GM12878 (cell line): ENCODE data around the gene LDLRAD4. TPM values are rescaled to one million over a fixed set of nuclear protein-coding genes. Genes with fewer than 3 reads are reported as not detected.

ENCODE experiments used
- ATAC-seq: fragments of 200-7000 bp; cut with Tn5 transposase; 3 replicates; pipeline ENCODE4 v1.9.1; 2020; ENCODE audit warnings: mild to moderate bottlenecking, moderate library complexity
- BruUV-seq: library from RNA; stranded (reverse); fragments of 400-500 nt; replicated peaks from 2 replicates; lab custom pipeline; 2021; lab: Mats Ljungman, UMichigan
- CTCF ChIA-PET: fragments of 300-600 bp; sonication (Branson Sonifier 250); formaldehyde crosslinking; extraction: SDS; loops from one replicate; lab custom pipeline; 2021; ENCODE audit warnings: inconsistent platforms; lab: Yijun Ruan, JAX
- POLR2A ChIA-PET: fragments of 350-600 bp; formaldehyde crosslinking; extraction: SDS; loops from one replicate; lab custom pipeline; 2021; ENCODE audit warnings: inconsistent platforms; lab: Charles Lee
- RAD21 ChIA-PET: fragments of 300-600 bp; sonication (Branson Sonifier 250); formaldehyde crosslinking; loops from one replicate; lab custom pipeline; 2023; ENCODE audit warnings: antibody characterized with exemption; ENCODE audit not compliant: unreplicated experiment; lab: Charles Lee
- SMC1A ChIA-PET: fragments of 300-600 bp; sonication (Branson Sonifier 250); formaldehyde crosslinking; loops from one replicate; lab custom pipeline; 2023; ENCODE audit not compliant: unreplicated experiment, uncharacterized antibody; lab: Charles Lee
- DNase-seq: peaks from one replicate; pipeline ENCODE4 v3.0.0-alpha.2; 2011; ENCODE audit warnings: low read depth, low spot score
- FAIRE-seq: peaks from 3 replicates; lab custom pipeline; 2011; peaks lifted over from hg19 to GRCh38; lab: Jason Lieb, UNC
- H2AFZ ChIP-seq: 2 replicates; pipeline ENCODE4 v1.6.0; 2011; ENCODE audit warnings: low read depth, low read length, control low read depth; ENCODE audit not compliant: control insufficient read depth
- H3K27ac ChIP-seq: 2 replicates; pipeline ENCODE4 v1.5.1; 2011; ENCODE audit warnings: control low read depth; ENCODE audit not compliant: control insufficient read depth, insufficient read depth
- H3K27me3 ChIP-seq, 2 experiments: replicated peaks in 1 of 2; 2 replicates each; pipeline versions ENCODE4 v1.6.0 to v1.6.1; 2011; ENCODE audit warnings: low read length in 1 of 2; ENCODE audit not compliant: control insufficient read depth in 2 of 2, insufficient read depth in 2 of 2
- H3K36me3 ChIP-seq, 2 experiments: 2 replicates each; pipeline ENCODE4 v1.5.1; 2011; ENCODE audit warnings: low read length in 1 of 2; ENCODE audit not compliant: control insufficient read depth in 2 of 2, insufficient read depth in 2 of 2
- H3K4me1 ChIP-seq: 2 replicates; pipeline ENCODE4 v1.6.1; 2011; ENCODE audit warnings: mild to moderate bottlenecking, low read length, moderate library complexity, mixed read lengths; ENCODE audit not compliant: control insufficient read depth, insufficient read depth
- H3K4me2 ChIP-seq: 2 replicates; pipeline ENCODE4 v1.6.0; 2011; ENCODE audit warnings: control low read depth; ENCODE audit not compliant: control insufficient read depth, insufficient read depth
- H3K4me3 ChIP-seq: fragments of 200-600 bp; sonication (generic); 2 replicates; pipeline ENCODE4 v1.5.1; 2016
- H3K79me2 ChIP-seq: 2 replicates; pipeline ENCODE4 v1.6.0; 2011; ENCODE audit warnings: low read length; ENCODE audit not compliant: control insufficient read depth, insufficient read depth
- H3K9ac ChIP-seq: 2 replicates; pipeline ENCODE4 v1.8.0; 2011; ENCODE audit warnings: low read length, control low read depth, mixed read lengths; ENCODE audit not compliant: control insufficient read depth, insufficient read depth
- H3K9me3 ChIP-seq: replicated peaks from 3 replicates; pipeline ENCODE4 v1.5.1; 2011; ENCODE audit warnings: mild to moderate bottlenecking, low read length; ENCODE audit not compliant: control insufficient read depth, insufficient read depth
- H4K20me1 ChIP-seq: 2 replicates; pipeline ENCODE4 v1.6.0; 2011; ENCODE audit not compliant: control insufficient read depth, insufficient read depth
- CREM ChIP-seq: IDR thresholded peaks from 2 replicates; pipeline ENCODE4 v1.6.1; 2014; ENCODE audit warnings: antibody characterized with exemption, low read depth
- ETV6 ChIP-seq, 2 experiments: fragments of 450-650 bp in 1 of 2; IDR thresholded peaks in 1 of 2; conservative IDR thresholded peaks in 1 of 2; 2 replicates each; pipeline ENCODE4 v1.6.1; 2014; ENCODE audit warnings: antibody characterized with exemption in 1 of 2, borderline replicate concordance in 1 of 2, low read depth in 1 of 2, mild to moderate bottlenecking in 1 of 2, moderate library complexity in 1 of 2
- GABPA ChIP-seq: IDR thresholded peaks from 2 replicates; pipeline ENCODE4 v1.6.1; 2014; ENCODE audit warnings: antibody characterized with exemption, low read depth, mild to moderate bottlenecking, inconsistent platforms
- IKZF2 ChIP-seq, 2 experiments: fragments of 450-650 bp; IDR thresholded peaks; 2 replicates each; pipeline ENCODE4 v1.6.1; 2017; ENCODE audit warnings: mild to moderate bottlenecking in 2 of 2, moderate library complexity in 2 of 2
- JUNB ChIP-seq: IDR thresholded peaks from 2 replicates; pipeline ENCODE4 v1.6.1; 2016; ENCODE audit warnings: antibody characterized with exemption, mild to moderate bottlenecking
- MXI1 ChIP-seq: fragments of 150-350 bp; IDR thresholded peaks from 2 replicates; pipeline ENCODE4 v1.6.1; 2011; ENCODE audit warnings: low read depth, mild to moderate bottlenecking, inconsistent platforms, low read length, improper control_type of control experiment
- NR2C1 ChIP-seq: fragments of 450-650 bp; IDR thresholded peaks from 2 replicates; pipeline ENCODE4 v1.6.1; 2017; ENCODE audit warnings: antibody characterized with exemption, mild to moderate bottlenecking, moderate library complexity
- RAD51 ChIP-seq: fragments of 450-650 bp; IDR thresholded peaks from 2 replicates; pipeline ENCODE4 v1.6.1; 2016; ENCODE audit warnings: moderate library complexity, mild to moderate bottlenecking, inconsistent platforms
- SPI1 ChIP-seq: IDR thresholded peaks from 2 replicates; pipeline ENCODE4 v1.6.1; 2011; ENCODE audit warnings: low read depth, mild to moderate bottlenecking, low read length, moderate library complexity, borderline replicate concordance; ENCODE audit not compliant: insufficient read depth
- TBL1XR1 ChIP-seq: IDR thresholded peaks from 2 replicates; pipeline ENCODE4 v1.6.1; 2012; ENCODE audit warnings: low read depth, low read length, improper control_type of control experiment
- TCF7 ChIP-seq: IDR thresholded peaks from 2 replicates; pipeline ENCODE4 v1.6.1; 2014; ENCODE audit warnings: antibody characterized with exemption, borderline replicate concordance
- ZBTB11 ChIP-seq: fragments of 450-650 bp; formaldehyde crosslinking; IDR thresholded peaks from 2 replicates; pipeline ENCODE4 v1.5.0; 2022; ENCODE audit warnings: mild to moderate bottlenecking, missing genetic modification characterization
- ZNF274 ChIP-seq: IDR thresholded peaks from one replicate; pipeline ENCODE4 v1.8.0; 2011; ENCODE audit not compliant: insufficient read length, insufficient read depth
- WGBS: methylation state at CpG from one replicate; pipeline ENCODE4 v1.1.6; 2016; ENCODE audit warnings: low lambda C conversion rate; ENCODE audit not compliant: insufficient replicate concordance, insufficient coverage; ENCODE audit errors: missing lambda C conversion rate; 5-methylcytosine and 5-hydroxymethylcytosine counted together
- in situ Hi-C: fragments of 300-500 bp; cut with MboI; formaldehyde crosslinking; loops from 9 replicates; pipeline ENCODE4 v1.14.3; 2018; ENCODE audit warnings: mixed read lengths
- intact Hi-C: fragments of 100-400 bp; cut with micrococcal nuclease; formaldehyde crosslinking; loops from one replicate; pipeline ENCODE4 v1.14.2; 2022; ENCODE audit not compliant: unreplicated experiment
- polyA plus RNA-seq, 11 experiments: library from polyadenylated mRNA; depleted of rRNA in 4 of 11; unstranded in 6 of 11; stranded (reverse) in 5 of 11; fragments of >200 nt; fragmentation: Nextera tagmentation in 4 of 11; fragmentation: Illumina TruSeq in 1 of 11; extraction: Ambion mirVana in 4 of 11; extraction: Trizol in 1 of 11; gene quantifications; 1 replicate in 1 of 11; 2 replicates in 10 of 11; pipeline versions ENCODE4 v1.2.1 to v1.2.3, GENCODE V29; 2011 to 2016; ENCODE audit warnings: inconsistent platforms in 2 of 11, missing spikeins in 2 of 11, low read depth in 1 of 11
- total RNA-seq, 4 experiments: library from RNA; depleted of rRNA in 3 of 4; stranded (reverse); fragments of >200 nt in 3 of 4; fragmentation: Illumina TruSeq in 1 of 4; extraction: Trizol in 1 of 4; gene quantifications; 2 replicates each; pipeline versions ENCODE4 v1.2.1 to v1.2.3, GENCODE V29; 2013 to 2021
- TF ChIP-seq, protein P1 (sequence below): IDR thresholded peaks from 2 replicates; pipeline ENCODE4 v1.6.1; 2012; ENCODE audit warnings: low read depth, low read length, improper control_type of control experiment
- TF ChIP-seq, protein P2 (sequence below): IDR thresholded peaks from 2 replicates; pipeline ENCODE4 v1.6.1; 2012; ENCODE audit warnings: mild to moderate bottlenecking, low read depth, low read length

LDLRAD4 gene
- total and polyA plus RNA-seq, 10 of the 15 experiments (the other 5 are each of a cell fraction or from before 2014, with no cell fraction given), result 2.7 to 16.8 (median 11.2) TPM

DNA sequence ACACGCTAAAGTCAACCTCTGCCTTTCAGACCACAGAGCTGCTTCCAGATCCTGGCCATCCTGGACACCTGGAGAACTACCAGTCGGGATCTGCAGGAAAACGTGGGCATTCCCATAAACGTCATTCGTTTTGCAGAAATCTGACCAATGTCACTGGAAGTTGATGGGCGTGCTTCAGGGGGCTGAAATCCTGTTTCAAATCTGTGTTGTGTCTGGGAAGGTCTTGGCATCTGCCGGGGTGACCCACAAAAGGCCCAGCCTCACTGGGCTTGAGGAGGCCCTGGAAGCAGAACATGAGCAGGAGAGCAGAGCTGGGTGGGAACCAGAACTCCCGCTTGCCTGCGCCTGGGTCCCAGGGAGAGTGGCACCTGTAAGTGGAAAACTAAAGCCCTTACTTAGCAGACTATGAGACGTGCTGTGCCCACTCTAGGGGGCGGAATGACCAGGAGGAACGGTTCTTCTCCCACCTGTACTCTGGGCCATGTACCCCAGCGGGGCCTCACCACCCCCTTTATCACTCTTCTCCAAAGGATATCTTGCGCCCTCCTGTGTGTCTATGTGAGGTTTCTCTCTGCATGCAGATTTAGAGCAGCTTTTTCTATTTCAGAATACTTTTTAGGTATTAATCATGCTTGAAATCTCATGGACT, 306.9 kb downstream of the LDLRAD4 start (continued):
- TF ChIP-seq, protein P1, sequence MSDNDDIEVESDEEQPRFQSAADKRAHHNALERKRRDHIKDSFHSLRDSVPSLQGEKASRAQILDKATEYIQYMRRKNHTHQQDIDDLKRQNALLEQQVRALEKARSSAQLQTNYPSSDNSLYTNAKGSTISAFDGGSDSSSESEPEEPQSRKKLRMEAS, result no peak
- no peak for TF ChIP-seq RAD51
- no peak for TF ChIP-seq ZBTB11 (CRISPR knock-in tag)
- no peak for TF ChIP-seq CREM

DNA sequence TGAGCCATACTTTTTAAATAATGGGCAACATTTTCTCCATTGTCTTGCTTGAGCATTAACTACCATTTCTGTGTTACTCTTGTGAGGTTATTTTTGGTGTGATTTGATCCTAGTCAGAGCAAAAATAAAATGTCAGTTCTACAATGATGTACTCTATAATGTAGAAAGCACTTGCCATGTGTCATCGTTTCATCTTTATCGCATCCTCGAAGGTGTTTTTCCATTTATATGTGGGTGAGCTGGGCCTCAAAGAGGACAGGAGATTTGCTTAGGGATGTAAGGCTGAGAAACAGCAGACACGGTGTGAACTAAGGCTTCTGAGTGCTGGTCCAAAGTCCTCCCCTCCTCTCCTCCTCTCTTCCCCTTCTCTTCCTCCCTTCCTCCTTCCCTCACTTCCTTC, 308.0 kb downstream of the LDLRAD4 start:
- BruUV-seq, result no TSS peak
- Histone ChIP-seq H3K4me2 (no peak overlapping the region), H3K4me1 (no peaks in the 10 kb centered on the region), H2AFZ (no peak overlapping the region), H3K79me2 (no peaks in the 10 kb centered on the region), H3K27ac (no peak overlapping the region), H3K9me3 (no peaks in the 10 kb centered on the region), H4K20me1 (no peaks in the 10 kb centered on the region), H3K4me3 (no peak overlapping the region), H3K27me3 (peaks cover 0 to 1% of the 10 kb centered on the region in 2 experiments; a peak in 1 of 4 replicates), H3K36me3 (no peaks in the 10 kb centered on the region), H3K9ac (no peak overlapping the region)
- DNase-seq, result no peak
- no peak for TF ChIP-seq TBL1XR1
- TF ChIP-seq JUNB, result no peak
- no peak for TF ChIP-seq ETV6 (conservative IDR thresholded peaks at IDR 0.05 in 1 of 2, IDR thresholded peaks at IDR 0.05 in 1 of 2; ENCODE audit: borderline replicate concordance in 1 of 2, low read depth in 1 of 2)
- TF ChIP-seq SPI1, result no peak
- TF ChIP-seq NR2C1, result no peak
- TF ChIP-seq, protein P2, sequence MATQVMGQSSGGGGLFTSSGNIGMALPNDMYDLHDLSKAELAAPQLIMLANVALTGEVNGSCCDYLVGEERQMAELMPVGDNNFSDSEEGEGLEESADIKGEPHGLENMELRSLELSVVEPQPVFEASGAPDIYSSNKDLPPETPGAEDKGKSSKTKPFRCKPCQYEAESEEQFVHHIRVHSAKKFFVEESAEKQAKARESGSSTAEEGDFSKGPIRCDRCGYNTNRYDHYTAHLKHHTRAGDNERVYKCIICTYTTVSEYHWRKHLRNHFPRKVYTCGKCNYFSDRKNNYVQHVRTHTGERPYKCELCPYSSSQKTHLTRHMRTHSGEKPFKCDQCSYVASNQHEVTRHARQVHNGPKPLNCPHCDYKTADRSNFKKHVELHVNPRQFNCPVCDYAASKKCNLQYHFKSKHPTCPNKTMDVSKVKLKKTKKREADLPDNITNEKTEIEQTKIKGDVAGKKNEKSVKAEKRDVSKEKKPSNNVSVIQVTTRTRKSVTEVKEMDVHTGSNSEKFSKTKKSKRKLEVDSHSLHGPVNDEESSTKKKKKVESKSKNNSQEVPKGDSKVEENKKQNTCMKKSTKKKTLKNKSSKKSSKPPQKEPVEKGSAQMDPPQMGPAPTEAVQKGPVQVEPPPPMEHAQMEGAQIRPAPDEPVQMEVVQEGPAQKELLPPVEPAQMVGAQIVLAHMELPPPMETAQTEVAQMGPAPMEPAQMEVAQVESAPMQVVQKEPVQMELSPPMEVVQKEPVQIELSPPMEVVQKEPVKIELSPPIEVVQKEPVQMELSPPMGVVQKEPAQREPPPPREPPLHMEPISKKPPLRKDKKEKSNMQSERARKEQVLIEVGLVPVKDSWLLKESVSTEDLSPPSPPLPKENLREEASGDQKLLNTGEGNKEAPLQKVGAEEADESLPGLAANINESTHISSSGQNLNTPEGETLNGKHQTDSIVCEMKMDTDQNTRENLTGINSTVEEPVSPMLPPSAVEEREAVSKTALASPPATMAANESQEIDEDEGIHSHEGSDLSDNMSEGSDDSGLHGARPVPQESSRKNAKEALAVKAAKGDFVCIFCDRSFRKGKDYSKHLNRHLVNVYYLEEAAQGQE, result no peak
- no peak for TF ChIP-seq MXI1
- no peak for TF ChIP-seq TCF7
- no peak for TF ChIP-seq GABPA
- TF ChIP-seq ZNF274, result no peak
- TF ChIP-seq IKZF2 (IDR thresholded peaks at IDR 0.05), result no peak
- WGBS, result 62% methylated on average over 4 of the region's 4 CpGs
- ATAC-seq, result no peak
- no peak for FAIRE-seq
- ChIA-PET RAD21 (no interaction called here), POLR2A (interaction anchor here (1.1 kb wide), 1 partner anchor 26 kb away, joined by 3 read pairs; no protein-coding TSS in a partner anchor), CTCF (interaction anchor here (1.7 kb wide), 1 partner anchor 310 kb away, joined by 5 read pairs; no protein-coding TSS in a partner anchor), SMC1A (interaction anchor here (0.8 to 1.7 kb wide), 3 partner anchors 11 to 310 kb away, joined by 3 to 5 read pairs (median 4); no protein-coding TSS in a partner anchor)
- intact Hi-C loops (no loop called here), in situ Hi-C loops (no loop called here)
